ENCODE results near the gene SH3GL3. TPM values are rescaled to one million over a fixed set of nuclear protein-coding genes. Genes with fewer than 3 reads are reported as not detected.

Gene SH3GL3
- total RNA-seq, 6 experiments from 2014 or later = not detected

- no peak for TF ChIP-seq CTCF (IDR thresholded peaks at IDR 0.05)
- DNase-seq = no peak
- no peak overlapping the region for H3K4me3 Mint-ChIP-seq
These were observed 67.4 kb downstream of the SH3GL3 start for GRCh38 chr15:83514584-83514983.

GRCh38 chr15:83515164-83515563 lies 68.0 kb downstream of the SH3GL3 start:
- Mint-ChIP-seq H3K4me1 (ENCODE audit: low read depth) (no peaks in the 10 kb centered on the region), H3K4me3 (no peak overlapping the region), H3K36me3 (ENCODE audit: low read depth) (no peaks in the 10 kb centered on the region), H3K9me3 (peaks cover 15% of the 10 kb centered on the region), H3K27me3 (ENCODE audit: insufficient read depth) (peaks cover 4% of the 10 kb centered on the region; the same call in 1 of the 2 replicates), H3K27ac (no peak overlapping the region)
- TF ChIP-seq CTCF (IDR thresholded peaks at IDR 0.05) = no peak
- no peak for DNase-seq

More at GRCh38 chr15:83514584-83514983, 67.4 kb downstream of the SH3GL3 start:
- no peak overlapping the region for H3K27ac Mint-ChIP-seq
- H3K36me3 Mint-ChIP-seq (ENCODE audit: low read depth) = no peaks in the 10 kb centered on the region
- H3K9me3 Mint-ChIP-seq = peaks cover 15% of the 10 kb centered on the region; the same call in 1 of the 2 replicates
- H3K27me3 Mint-ChIP-seq (ENCODE audit: insufficient read depth) = peaks cover 4% of the 10 kb centered on the region; the same call in 1 of the 2 replicates
- H3K4me1 Mint-ChIP-seq (ENCODE audit: low read depth) = no peaks in the 10 kb centered on the region

GRCh38 chr15:83516935-83517334 lies 69.8 kb downstream of the SH3GL3 start:
- peak; percentile 14 for DNase-seq
- Mint-ChIP-seq H3K4me3 (no peak overlapping the region), H3K9me3 (peaks cover 18% of the 10 kb centered on the region), H3K27ac (no peak overlapping the region), H3K27me3 (ENCODE audit: insufficient read depth) (peaks cover 5% of the 10 kb centered on the region; the same call in 1 of the 2 replicates), H3K4me1 (ENCODE audit: low read depth) (no peaks in the 10 kb centered on the region), H3K36me3 (ENCODE audit: low read depth) (no peaks in the 10 kb centered on the region)
- TF ChIP-seq CTCF (IDR thresholded peaks at IDR 0.05) = no peak

- H3K9me3 Mint-ChIP-seq = peaks cover 25% of the 10 kb centered on the region
- H3K4me1 Mint-ChIP-seq (ENCODE audit: low read depth) = no peaks in the 10 kb centered on the region
- no peak overlapping the region for H3K4me3 Mint-ChIP-seq
- no peak for TF ChIP-seq CTCF (IDR thresholded peaks at IDR 0.05)
- H3K27me3 Mint-ChIP-seq (ENCODE audit: insufficient read depth) = peaks cover 4% of the 10 kb centered on the region; the same call in 1 of the 2 replicates
- no peak for DNase-seq
- no peaks in the 10 kb centered on the region for H3K36me3 Mint-ChIP-seq (ENCODE audit: low read depth)
- H3K27ac Mint-ChIP-seq = no peak overlapping the region
These were observed 79.2 kb downstream of the SH3GL3 start for GRCh38 chr15:83526319-83526718.

GRCh38 chr15:83533410-83533962 lies 86.3 kb downstream of the SH3GL3 start:
- Mint-ChIP-seq H3K36me3 (ENCODE audit: low read depth) (no peaks in the 10 kb centered on the region), H3K27ac (no peak overlapping the region), H3K27me3 (ENCODE audit: insufficient read depth) (no peaks in the 10 kb centered on the region), H3K4me1 (ENCODE audit: low read depth) (no peaks in the 10 kb centered on the region), H3K9me3 (peaks cover 13% of the 10 kb centered on the region), H3K4me3 (no peak overlapping the region)
- DNase-seq = no peak
- TF ChIP-seq CTCF (IDR thresholded peaks at IDR 0.05) = no peak

Measured in HFFc6 (cell line).